Esophagus mucosa (tissue), 1 donor: ENCODE measurements around the gene FAM13A. TPM values are rescaled to one million over a fixed set of nuclear protein-coding genes. Genes with fewer than 3 reads are reported as not detected.

Experiments used
- ATAC-seq: fragments of 200-7000 bp; cut with Tn5 transposase; one replicate; pipeline ENCODE4 v1.9.1; 2020
- total RNA-seq: library from RNA; stranded (reverse); gene quantifications from one replicate; pipeline ENCODE4 v1.2.4, GENCODE V29; 2023
- donor health status: DM: yes; HTN: yes; CAD: no.

The FAM13A gene
- total RNA-seq, 1 donor from 2014 or later: 5.7 TPM

DNA sequence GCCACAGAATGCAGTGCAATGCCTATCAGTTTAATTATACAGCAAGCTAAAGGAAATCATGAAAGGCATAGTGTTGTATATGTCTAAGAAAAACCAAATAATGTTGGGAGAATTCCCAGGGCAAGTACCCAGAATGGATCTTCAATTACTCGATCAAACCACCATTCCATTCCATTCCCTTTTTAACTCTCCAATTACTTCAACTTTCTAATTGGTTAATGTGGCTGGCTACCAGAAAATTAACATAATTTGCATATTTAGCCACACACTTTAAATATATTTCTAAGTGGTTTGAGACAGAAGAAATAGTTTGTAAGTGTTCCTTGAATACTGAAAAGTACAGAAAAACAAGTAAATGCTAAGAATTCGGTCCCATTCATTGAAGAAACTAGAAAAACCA is 247.9 kb downstream of the FAM13A start:
- no peak for ATAC-seq

DNA sequence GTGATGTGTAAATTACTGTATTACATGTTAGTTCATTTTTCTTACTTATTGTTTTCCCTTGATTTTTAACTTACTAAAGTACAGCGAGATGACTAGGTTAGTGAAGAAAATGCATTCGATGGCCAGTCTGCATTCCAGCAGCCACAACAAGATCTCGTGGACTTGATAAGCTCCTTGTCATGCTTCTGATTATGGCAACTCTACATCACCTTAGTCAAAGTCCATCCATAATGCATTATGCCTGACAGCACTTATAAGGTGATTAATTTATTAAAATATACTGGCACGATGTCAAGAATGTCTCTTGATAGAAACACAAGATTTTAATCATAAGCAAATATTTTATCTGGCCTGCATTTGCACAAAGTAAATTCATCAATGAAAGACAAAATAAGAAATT is 249.5 kb downstream of the FAM13A start:
- no peak for ATAC-seq

DNA sequence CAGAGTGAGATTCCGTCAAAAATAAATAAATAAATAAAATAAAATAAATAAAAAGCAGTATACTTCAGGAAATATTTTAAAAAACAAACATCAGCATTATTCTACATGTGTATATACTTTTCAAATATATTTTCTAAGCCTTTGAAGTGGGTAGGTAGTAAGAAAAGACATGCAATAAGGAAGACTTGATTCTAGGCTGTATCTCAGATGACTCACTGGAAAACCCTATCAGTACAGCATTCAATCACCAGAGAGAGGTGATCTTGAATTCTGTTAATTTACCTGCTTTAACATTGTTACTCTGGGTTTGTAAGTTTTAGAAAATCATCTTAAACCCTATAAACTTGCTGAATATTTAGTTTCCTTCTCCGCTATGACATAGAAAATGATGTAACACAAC is 252.8 kb downstream of the FAM13A start:
- ATAC-seq: no peak

DNA sequence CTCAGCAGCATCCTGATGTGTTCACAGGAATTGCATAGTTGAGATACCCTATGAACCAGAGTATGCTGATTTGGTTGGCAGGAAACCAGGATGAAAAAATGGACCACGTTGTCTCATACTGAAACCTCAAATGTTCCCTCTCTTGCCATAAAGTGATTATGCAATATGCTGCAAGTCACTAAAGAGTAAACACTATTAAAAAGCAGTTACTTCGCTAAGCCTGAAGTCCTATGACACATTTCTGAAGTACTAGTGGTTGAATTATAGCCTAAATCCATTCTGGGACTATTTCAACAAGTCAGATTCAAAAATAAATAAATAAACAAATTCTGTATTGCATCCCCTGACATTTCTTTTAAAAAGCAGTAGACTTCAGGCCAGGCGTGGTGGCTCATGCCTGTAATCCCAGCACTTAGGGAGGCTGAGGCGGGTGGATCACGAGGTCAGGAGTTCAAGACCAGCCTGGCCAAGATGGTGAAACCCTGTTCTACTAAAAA is 253.3 kb downstream of the FAM13A start:
- ATAC-seq: peak; percentile 38

DNA sequence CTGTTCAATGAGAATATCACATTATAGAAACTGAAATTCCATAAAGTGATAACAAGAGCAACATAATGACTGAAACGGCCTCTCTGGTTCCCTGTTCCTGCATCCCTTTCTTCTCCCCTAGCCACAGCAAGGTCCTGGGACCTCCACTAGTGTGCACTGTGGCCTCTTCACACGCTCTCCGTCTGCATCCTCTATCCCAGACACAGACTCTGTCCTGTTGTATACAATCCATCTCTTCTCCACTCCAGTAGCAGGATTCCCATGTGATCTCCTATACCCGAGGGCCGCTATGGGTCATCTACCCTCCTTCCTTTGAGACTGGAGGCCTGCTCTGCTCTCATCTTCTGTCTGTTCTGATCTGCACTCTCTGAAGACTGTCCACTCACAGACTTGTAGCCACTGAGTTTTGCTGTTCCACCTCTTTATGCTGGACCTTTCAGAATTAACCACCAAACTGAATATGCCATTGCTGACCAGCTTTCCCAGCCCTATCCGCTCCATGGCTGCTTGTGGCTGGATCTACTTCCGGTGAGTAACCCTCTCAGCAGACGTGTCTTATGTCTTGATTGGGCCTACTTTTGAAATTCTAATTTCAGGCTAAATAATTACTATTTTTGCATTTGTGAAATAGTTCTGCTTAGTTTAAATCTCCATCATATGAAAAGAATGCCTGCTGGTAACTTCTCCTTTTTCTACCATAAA is 254.2 kb downstream of the FAM13A start:
- ATAC-seq: no peak

DNA sequence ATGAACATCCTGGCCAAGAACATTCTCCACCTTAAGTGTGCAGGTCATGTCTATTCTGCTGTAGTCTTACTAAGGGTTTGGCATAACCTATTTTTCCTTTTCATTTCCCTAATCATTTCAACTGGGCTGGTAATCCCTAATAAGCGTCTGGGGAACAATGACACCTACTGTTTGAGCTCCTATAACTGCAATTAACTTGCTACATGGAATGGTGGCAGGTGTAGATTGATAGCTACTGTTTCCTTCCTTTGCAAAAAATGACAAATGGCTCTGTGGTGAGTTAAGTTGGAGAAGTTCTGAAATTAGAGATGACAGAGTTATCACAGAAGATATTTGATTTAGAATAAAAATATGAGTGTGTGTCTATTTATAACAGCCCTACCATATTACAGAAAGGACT is 254.8 kb downstream of the FAM13A start:
- ATAC-seq: no peak

DNA sequence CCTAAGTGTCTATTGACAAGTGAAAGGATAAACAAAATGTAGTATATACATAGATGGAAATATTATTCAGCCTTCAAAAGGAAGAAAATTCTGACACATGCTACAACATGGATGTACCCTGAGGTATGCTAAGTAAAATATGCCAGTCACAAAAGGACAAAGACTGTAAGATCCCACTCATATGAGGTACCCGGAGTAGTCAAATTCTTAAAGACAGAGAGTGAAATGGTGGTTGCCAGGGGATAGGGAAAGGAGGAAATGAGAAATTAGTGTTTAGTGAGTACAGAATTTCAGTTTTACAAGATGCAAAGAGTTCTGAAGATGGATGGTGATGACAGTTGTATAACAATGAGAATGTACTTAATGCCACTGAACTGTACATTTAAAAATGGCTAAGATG is 257.1 kb downstream of the FAM13A start:
- ATAC-seq: no peak

DNA sequence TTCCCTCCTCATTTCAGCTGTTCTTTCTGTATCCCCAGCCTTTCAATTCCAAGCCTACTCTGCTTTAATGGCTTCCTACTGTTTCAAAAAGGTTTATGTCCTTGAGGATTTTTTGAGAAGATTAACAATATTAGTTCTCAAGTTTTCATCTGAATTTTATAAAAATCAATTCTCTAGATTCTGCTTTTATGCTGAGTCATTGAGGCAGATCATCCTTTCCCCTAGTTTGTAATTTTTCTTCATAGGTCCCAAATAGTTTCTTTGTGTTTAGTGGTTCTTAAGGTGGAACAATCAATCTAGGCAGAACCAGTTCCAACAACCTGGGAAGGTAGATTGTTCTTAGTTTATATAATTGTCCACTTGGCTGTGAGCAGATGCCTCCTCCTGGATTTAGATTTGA is 259.3 kb downstream of the FAM13A start:
- no peak for ATAC-seq

DNA sequence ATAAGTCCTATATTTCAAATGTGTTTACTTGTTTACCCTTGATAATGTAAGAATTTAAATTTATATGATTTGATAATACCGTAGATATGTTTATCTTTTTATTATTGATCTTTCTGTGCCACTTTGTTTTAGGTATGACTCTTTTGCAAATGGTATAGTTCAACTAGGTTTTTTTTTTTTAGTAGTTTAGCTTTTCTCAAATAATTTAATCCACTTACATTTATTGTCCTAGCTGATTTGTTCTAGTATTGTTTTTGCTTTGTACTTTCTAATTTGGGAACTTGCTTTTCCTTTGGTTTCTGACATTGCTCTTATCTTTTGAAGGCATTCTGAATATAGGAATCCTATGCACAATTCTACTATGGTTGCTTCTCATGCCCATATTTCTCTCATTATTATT is 260.4 kb downstream of the FAM13A start:
- ATAC-seq: no peak

DNA sequence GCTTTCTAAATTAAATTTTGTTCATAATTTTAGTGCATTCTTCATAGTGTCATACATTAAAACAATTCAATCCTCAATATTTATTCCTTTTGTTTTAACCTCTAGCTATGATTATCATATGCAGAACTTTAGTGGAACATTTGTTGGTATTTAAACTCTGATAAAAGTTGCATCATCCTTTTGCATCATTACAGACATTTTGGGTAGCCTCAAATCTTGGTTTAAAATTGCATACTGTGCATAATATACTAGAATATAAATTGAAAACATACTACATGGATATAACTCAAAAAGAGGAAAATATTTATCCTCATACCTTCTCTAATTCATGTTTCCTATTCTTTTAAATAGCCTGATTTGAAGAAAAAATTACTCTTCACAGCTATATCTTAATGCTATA is 262.0 kb downstream of the FAM13A start:
- no peak for ATAC-seq

DNA sequence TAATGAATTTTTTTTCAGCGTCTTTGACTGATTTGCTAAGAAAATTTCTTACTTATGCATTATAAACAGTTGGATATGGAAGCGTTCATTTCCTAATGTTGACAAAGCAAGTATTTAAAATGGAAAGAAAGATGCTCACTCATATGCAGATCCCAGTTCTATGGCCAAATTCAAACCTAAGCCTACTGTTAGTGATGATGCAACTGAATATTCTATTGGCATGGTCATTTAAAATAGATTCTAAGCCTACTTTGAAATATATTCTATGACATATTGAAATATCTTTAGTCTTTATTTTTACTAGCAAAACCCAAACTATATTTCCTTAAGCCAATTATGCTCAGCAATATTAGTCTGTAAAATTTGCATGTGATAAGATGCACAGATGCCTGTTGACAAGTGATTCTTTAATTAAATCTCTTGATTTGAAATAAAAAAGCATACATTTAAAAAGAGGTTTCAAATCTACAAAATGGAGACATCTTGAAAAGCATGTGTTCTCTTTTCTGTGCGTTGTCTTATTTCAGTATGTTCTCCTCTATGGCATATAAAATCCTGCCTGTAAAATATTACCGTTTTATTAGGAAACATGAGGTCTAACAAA is 262.8 kb downstream of the FAM13A start:
- ATAC-seq: no peak

DNA sequence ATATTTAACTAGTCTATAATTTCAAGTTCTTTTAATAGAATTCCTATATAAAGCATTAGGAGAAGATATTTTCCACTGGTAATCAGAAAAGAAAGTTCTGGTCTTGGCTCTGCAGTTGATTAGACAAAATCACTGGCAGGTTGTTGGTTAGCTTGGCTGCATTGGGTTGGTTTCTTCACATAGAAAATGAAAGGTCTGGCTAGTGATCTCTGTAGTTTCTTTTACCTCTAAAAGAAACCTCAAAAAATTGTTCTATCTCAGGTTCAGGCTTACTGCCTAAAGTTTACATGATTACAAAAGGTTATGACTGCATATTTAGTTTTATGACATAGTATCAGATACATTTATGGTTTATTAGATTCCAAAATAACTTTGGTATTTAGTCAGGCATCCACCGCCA is 263.5 kb downstream of the FAM13A start:
- ATAC-seq: no peak

DNA sequence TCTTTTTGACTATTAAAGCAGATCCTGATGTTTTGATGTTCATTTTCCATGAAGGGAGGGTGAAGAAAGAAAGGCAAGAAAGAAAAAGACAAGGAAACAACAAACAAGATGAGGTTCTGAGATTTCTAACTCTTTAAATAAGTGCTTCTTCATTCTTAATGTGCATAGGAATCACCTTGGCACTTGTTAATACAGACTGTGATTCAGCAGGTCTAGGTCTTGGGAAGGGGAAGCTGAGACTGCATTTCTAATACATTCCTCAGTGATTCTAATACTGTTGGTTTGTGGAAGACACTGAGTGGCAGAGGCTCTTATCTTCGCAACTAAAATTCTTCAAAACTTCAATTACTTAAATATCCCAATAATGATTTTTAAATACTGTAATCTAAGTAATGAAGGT is 264.2 kb downstream of the FAM13A start:
- ATAC-seq: no peak

DNA sequence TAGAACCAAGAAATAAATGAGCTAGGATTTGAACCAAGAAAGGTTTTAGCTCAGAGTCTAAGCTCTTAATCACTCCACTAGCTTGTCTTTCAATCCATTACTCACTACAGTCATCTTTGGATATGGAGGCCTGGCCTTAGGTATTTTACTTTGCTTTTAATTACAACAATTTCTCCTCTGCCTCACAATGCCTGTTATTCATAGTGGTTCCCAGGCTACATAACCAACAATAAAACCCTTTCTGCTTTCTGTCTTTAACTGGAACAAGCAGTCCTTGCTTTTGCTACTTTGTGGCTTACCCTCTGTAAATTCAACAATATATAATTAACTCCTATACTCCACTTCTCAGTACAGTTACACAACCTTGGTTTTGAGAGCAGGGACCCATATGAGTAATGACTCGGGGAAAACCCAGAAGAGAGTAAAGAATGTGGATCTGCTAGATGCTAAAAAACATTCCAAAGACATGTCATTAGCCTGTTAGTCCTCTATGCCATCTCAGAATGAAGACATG is 264.7 kb downstream of the FAM13A start:
- peak; percentile 90 for ATAC-seq

DNA sequence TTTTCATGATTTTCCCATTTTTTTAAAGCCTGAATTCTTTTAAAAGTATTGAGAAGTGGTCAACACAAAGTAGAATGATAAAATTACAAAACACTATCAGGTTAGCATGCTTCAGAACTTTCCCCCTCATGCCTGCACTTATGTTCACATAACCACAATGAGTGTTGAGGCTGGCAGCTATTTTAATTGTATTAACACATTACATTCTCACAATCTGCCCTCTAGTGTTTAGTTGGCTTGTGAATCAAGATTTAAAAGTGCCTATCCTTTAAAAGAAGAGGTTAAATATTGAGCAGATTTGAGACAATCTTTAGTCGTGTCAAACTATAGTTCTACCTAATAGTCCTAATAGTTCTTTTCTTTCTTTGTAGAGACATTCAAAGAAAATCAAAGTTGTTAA is 265.7 kb downstream of the FAM13A start:
- no peak for ATAC-seq

DNA sequence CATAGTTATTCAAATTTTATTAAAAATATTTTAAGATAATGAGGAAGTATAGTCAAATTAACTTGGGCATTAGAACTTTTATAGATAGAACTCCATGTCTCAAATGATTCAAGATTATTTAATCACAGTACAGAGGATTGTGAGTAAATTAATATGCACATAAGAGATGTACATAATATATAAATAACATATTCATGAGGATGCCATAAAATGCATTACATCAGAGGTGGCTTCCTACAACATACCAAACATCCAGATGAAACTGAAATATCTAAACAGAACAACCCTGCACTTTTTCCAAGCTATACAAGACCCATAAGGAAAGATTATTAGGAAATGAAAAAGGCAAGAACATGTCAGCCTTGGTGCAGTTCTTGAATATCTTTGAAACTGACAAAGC is 268.1 kb downstream of the FAM13A start:
- ATAC-seq: no peak

DNA sequence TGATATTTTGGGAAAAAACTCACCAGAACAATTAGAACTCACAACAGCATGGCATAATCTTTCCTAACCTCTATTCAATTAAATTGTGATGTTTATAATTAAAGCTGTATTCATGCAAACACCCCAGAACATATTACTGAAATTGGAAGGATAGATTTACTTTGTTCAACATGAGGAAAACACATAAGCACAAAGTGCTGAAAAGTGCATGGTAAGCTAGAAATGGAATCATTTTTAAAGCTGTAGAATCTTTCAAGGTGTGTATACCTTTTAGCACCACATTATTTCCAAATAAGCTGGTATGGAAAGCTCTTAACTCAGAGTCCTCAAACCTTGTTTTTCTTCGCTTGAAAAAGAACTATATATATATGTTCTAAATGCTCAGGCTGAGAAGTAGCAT is 268.6 kb downstream of the FAM13A start:
- ATAC-seq: no peak

DNA sequence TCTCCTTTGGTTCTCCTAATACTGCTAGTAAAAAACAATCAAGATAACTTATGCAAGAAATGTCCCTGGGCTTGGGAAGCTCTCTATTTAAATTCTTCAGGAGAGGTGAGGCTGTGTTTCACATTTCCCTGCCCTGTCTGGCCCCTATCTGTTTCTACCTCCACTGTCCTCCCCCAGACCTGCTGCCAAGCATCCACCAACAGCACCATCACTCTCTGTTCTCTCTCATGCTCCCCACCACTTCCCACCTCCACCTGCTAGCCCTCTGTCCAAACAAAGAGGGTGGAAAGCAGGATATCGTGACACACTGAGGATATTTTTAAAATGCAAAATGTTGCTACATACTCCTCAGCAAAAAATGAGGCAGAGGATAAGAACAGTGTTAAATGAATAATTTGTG is 271.0 kb downstream of the FAM13A start:
- ATAC-seq: no peak

DNA sequence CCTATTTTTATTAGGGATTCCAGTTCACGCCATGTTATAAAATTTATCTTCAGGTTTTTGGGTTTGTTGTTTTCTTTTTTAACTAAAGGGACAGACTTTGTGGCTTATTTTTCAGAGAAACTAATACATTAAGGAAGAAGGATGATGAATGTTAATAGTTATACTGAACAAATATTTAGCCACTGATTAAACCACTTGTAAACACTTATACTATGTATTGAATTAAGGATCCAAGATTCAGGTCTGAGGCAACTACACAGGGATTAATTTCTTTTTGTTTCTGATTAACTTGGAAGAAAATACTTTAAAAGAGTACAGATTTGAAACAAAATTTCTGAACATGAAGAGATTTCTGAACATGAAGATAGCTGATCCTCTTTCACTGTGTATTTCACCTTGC is 276.6 kb downstream of the FAM13A start:
- no peak for ATAC-seq

DNA sequence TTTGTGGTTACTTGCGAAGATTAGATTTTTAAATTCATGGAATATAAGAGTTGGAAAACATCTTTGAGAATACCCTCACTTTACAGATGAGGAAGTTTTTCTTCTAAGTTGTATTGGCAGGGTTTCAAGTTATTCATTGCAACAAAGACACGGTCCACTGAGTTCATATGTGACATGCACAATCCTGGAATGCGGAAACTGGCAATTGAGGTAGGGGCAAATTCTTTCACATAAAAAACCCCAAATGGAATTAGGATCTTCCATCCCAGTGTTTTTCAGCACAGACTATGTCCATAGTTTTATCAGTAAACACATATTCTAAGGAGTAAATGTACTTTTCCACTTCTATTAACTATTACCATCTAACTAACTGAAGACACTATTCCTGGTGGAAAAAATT is 277.6 kb downstream of the FAM13A start:
- no peak for ATAC-seq

DNA sequence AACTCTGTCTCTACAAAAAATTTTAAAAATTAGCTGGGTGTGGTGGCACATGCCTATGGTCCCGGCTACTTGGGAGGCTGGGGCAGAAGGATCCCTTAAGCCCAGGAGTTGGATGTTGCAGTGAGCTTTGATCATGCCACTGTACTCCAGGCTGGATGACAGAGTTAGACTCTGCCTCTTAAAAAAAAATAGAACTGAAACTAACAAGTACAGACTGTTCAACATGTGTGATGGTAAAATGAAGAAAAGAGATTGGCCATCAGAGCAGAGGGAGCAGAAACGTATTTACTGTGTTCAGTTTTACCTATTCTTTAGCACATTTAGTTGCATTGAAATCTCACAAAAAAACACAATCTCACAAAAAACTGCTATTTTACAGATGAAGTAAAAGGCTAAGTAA is 281.5 kb downstream of the FAM13A start:
- no peak for ATAC-seq

DNA sequence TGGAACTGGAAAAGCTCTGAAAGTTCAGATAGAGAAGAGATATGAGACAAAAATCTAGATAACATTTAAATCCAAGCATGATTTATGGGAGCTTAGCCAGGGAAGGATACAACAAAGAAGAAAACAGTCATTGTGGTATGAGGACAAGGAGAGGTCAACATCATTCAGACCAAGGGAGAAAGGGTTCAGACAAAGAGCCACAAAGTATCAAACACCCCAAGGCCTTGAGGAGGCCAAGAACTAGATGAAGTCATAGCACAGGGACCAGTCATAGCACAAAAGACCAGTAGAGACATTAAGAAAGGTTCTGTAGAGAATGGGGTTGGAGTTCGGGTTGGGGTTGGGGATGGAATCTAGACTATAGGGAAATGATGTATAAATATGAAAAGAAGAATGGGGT is 282.0 kb downstream of the FAM13A start:
- no peak for ATAC-seq

DNA sequence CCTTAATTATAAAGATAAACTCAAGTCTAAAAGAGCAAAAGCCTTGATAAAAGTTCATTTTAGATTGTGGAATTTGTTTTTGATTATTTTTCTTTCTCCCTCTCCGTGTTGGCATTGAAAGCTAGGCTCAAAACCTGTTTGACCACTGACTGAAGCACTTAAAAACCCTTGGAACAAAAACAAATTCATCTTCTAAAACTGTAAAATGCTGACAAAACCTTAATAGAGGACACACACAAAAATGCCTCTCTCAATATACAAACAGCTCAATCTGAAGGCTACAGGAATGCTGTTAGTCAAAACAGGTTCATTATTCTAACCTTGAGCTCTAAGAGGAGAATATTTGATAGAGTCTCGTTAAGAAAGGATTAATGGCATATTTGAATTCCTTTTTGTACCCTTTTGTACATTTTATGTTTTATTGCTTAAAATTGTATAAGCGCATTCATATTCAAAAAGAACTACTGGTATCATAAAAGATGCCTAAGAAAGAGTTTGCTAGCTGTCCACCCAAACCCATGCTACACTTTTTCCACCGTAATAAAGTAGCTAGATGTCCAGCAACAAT is 285.0 kb downstream of the FAM13A start:
- ATAC-seq: no peak

DNA sequence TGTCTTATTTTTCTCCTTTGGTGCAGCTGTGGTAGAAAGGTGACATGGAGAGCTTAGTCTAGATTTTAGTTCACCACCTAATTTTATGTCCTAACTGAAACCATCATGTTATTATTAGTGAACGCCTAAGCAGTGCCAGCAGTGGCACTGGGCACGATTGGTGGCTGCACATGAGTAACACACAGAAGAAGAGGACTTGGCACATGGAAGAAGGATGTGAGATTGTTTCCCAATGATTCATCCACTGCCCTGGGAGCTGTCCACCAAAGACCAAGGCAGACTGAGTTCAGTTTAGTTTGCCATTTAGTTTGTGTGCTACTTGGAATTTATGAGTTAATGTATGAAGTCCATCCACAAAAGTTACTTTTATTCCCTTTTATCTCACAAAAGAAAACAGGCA is 291.3 kb downstream of the FAM13A start:
- peak; percentile 44 for ATAC-seq
